GM18508 (cell line): ENCODE measurements around the gene EIF2AK3.
"Not testable (repeated sequence)": the region's sequence is repeated elsewhere in the genome, so short reads cannot be mapped to it uniquely, and the experiment has no call there.

Experiments used
- ATAC-seq: cut with Tn5 transposase; IDR thresholded peaks from one replicate; pipeline ENCODE4 v1.9.1; 2021; ENCODE audit warnings: moderate number of reproducible peaks; ENCODE audit not compliant: insufficient read depth, unreplicated experiment

The EIF2AK3 gene

DNA sequence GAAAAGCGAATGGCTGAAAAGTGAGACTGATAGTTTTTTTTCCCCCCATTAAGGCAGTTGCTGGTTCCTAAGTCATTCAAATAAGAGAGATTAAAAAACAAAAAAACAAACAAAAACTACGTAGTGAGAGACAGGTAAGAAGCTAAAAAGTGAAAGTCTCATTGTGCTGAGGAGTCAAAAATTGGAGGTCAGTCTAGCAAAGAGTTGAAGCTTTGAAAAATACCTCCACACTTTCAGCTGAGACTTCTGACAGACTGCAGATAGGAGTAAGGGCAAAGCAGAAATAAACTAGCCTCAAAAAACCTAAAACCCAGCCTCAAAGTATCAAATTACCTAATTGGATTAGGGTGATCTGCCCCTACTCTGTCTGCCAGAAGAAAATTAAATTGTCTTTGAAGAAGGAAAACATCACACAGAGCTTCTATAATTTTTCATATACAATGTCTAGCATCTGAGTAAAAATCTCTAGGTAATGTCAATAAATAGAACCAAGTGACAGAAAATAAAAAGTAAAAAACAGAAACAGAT lies 10.9 kb upstream of the EIF2AK3 start:
- ATAC-seq: no peak

DNA sequence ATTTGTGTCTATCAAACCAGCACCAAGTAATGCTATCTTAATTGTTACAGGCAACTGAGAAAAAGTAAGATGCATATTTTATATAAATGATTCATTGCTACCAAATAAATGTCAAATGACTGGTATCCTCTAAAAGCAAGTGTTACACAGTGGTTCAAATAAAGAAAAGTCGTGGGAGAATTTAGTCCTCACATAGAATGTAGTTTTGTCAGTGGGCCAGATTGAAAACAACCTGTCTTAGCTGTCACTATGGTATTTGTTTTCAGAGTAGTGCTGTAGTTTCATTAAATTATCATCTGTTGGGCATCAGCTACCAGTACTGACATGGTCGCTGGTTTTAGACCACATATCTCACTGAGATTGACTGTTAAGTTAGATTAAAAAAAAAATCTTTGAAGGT lies 10.2 kb upstream of the EIF2AK3 start:
- no peak for ATAC-seq

DNA sequence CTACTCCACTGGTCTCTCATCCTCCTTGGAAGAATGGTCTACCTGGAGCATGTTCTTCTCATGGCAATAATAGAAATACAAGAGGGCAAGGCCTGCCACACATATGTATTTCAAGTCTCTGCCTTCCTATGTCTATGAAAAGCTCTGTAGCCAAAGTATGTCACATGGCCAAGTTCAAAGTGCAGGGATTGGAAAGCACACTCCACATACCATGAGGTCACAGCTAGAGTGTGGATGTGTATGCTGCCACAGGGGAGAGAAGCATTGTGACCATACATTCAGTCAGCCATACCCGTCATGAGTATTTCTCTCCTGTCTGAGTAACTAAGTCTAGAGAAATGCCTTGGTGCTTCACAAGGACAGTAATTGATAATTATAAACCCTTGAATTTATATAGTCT lies 8.8 kb upstream of the EIF2AK3 start:
- no peak for ATAC-seq

DNA sequence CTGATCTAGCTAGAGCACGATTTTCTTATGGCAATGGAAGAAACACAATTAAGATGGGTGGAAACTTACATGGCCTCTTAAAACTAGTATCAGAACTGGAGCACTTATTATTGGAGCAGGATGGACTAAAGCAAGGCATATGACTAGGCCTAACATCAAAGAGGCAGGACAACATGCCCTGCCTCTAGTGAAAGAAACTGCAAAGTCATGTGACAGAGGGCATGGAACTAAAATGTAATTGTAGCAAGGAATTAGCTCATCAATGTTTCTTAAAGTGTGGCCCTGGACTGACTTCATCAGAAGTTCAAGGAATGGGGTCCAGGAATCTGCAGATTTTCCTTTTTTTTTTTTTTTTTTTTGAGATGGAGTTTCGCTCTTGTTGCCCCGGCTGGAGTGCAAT lies 5.3 kb upstream of the EIF2AK3 start:
- ATAC-seq: no peak

DNA sequence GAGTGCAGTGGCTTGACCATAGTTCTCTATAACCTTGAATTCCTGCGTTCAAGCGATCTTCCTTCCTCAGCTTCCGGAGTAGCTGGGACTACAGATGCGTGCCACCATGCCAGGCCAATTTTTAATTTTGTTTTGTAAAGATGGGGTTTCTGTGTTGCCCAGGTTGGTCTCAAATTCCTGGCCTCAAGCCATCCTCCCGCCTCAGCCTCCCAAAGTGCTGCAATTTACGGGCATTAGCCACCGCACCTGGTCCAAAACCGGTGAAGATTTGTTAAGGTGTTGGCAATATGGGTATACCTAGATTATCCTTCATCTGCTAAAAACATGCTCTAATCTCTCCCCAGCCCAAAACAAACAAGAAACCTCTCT lies 1.3 kb upstream of the EIF2AK3 start:
- ATAC-seq: no peak

DNA sequence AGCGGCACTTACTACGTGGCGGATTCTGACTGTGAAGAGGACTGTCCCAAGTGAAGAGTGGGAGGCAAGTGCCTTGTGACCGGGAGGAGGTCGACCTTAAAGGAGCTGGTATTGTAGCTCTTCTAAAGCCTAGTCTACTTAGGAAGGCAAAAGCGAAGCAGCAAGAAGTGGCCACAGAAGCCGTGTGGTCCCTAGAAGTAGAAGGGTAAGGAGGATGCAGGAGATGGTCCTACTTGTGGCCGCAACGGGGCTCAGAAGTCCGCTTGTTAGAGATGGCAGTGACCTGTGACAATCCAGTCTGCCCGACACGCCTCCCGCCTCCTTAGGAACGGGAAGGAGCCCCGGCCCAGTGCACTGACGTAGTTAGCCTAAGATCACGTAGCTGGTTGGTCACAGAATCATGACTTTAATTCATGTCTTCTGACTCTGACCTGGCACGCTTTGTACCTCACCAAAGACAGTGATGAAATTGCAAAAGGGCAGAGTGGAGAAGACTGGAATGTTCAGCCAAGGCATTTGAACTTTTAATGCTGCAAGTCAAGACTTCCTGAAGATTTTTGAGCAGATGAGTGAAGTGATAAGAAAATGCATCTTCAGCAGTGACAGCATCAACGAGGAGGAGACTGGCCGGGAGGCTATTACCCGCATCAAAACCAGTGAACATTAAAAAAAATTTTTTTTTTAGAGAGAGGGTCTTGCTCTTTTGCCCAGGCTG lies 749 bp upstream of the EIF2AK3 start:
- ATAC-seq: peak; percentile 30

DNA sequence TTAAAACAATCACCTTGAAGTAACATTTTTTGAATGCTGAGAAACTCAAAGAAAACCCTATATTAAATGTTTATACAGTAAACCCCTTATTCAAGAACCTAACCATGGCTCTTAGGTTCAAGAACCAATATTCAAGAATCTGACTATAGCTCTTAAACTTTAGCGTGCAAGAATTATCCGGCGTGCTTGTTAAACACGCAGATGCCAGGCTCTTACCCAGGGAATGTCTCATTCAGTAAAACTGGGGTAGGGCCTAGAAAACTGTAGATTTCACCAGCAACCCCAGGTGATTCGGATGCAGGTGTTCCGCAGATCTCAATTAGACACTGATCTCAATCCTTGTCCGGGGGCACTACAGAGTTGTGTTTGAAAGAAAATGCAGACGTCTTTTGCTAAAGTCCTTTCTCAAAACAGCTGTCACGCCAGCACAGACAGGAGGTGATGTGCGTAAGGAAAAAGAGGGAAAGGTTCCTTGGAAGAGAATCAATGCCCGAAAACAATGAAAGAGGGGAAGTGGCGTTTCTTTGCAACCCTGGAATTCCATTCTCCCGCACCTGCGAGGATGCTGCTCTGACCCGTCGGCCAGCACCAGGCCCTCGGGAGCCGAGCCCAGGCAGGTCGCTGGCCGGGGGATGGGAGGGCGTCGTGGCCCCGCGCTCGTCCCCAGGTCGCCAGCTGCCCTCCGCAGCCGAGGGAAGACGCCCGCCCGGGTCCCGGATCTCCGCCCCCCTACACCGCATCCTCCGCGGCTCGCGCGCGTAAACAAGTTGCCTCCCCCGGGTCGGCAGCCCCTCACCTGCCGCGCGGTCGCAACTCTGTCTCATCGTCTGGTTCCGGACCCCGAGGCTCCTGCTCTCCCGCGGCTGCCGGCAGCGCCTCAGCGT lies 851 bp downstream of the EIF2AK3 start:
- ATAC-seq: no peak

DNA sequence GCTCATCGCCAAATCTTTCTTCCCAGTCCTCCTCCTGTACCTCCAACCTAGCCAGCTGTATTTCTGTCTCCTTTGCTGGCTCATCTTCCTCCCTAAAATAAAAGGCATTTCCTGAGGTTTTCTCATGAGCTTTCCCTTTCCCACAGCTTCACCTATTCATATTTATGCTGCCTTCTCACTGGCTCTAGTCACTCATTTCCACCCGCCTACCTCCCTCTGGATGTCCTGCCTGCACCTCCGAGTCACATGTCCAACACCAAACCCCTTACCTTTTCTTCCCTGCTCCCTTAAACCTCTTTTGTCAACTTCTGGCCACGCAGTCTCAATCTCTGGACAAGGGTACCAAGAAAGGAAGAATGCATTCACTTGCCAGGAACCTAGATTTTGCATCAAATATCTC lies 2.8 kb downstream of the EIF2AK3 start:
- ATAC-seq: no peak

DNA sequence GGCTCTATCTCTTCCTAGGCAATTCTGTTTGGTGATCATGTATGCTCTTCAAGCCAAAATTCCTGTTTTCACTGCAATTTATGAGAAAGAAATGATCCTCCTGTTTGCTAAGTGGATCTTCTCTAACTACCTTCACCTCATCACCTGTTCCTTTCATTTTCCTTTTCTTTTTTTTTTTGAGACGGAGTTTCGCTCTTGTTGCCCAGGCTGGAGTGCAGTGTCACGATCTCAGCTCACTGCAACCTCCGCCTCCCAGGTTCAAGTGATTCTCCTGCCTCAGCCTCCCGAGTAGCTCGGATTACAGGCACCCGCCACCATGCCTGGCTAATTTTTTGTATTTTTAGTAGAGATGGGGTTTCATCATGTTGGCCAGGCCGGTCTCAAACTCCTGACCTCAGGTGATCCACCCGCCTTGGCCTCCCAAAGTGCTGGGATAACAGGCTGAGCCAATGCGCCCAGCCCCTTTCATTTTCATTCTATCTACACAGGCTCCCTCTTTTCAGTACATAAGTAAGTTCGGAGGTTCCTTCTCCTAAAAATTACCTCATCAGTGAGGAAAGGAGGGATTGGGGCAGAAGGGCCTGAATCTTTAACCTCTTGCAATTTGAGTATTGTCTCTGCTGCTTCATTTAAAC lies 3.3 kb downstream of the EIF2AK3 start:
- not testable (repeated sequence) for ATAC-seq

DNA sequence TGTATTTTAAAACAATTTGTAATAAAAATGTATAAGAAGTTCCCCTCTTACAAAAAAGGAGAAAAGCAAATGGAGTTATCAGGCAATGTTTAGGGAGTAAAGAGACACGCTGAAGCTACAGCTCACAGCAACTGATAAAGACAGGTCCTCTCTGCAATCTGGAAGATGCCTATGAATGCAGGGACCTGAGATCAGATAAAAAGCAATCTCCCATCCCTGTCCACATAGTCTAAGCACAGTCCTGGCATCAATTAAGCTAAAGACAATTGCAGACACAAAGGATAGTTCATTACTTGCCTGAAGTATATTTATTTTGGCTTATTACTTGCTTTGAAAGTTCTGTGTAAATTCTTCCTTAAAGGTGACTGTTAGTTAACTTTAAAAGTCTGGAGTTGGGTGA lies 5.0 kb downstream of the EIF2AK3 start:
- ATAC-seq: no peak

DNA sequence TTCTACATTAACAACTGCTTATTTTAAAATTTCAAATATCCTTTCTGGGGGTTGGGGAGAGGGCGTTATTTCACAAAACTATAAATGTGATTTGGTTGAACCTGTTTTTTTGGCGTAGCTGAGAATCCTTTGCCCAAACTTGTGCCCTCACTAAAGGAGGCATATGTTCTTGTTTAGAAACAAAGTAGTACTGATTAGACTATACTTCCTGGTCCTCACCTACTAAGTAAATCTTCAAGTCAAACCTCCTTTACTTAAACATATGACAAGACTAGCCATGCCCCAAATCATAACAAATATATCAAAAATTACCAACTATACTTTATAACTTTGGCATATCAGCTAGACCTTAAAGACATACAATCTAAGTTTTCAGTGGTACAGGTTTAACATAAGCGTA lies 5.8 kb downstream of the EIF2AK3 start:
- no peak for ATAC-seq

DNA sequence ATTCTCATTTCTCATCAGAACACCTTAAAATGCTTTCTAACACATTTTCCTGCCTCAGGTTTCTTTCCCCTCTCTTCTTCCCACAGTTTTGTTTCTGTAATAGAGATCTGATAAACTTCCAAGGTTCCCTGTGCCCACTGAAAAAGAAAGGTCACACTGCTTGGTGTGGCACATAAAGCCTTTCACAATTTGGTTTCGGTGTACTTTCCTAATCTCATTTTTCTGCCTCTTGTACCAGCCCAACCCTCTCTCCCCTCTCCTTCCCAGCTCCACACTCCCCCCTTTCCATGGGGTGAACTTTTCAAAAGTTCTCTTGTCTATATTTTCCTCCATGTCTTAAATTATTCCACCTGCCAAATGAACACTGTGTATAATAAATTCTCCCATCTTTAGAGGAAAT lies 7.2 kb downstream of the EIF2AK3 start:
- ATAC-seq: no peak

DNA sequence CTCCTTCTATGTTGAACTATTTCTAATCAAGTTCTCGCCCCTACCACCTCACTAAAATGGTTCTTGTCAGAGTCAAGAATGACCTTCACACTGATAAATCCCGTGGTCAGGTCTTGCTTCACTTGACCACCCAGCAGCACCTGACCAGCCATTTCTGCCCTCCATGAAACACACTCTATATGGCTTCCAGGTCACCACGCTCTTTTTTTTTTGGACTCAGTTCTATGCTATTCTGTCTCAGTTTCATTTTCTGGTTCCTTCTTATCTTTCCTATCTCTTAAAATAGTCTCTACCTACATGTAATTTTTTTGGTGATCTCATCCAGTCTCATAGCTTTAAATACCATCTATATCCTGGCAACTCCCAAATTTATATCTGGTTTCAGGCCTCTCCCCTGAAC lies 11.4 kb downstream of the EIF2AK3 start:
- ATAC-seq: peak; percentile 40

DNA sequence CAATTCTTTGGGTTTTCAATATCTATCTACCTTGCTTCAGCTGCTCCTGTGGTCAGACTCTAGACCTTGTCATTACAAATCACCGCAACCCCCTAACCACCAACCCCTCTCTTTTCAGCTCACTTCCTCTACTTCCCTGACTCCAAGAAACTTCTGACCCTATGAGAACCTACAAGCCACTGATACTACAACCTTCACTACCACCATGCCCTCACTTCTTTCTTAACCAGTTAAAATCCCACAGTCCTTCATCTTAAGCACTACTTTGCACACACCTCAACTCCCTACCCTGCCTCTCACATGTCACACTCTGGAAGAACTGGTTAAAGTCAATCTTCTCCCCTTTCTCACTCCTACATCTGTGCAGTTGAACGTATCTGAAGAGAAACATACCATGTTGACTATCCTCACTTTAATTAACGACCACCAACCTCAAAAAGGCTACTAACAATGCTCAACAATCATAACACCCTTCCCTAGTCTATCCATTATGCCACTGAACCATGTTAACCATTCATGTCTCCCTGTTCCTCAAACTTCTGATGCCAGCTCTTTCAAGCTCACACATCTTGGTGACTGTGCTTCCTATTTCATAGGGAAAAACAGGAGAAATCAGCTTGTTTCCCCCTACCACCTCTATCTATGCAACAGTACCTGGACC lies 12.6 kb downstream of the EIF2AK3 start:
- ATAC-seq: peak; percentile 71

DNA sequence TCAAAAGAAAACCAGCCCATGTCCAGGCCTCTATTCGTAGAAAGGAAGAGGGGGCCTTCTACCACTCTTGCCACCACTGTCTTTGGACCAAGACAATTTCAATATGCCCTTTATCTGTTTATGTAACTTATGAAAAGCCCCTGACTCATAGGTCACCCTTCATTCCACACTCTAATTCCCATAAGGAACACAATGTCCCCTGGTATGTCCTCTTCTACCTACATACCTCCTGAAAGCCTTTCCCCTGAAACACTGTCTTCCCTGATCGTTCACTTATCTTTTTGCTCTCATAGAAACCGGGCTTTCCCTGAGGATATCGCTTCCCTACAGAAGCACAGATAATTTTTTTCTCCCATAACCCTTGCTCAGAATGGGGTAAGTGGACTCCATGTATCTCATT lies 13.3 kb downstream of the EIF2AK3 start:
- ATAC-seq: no peak

DNA sequence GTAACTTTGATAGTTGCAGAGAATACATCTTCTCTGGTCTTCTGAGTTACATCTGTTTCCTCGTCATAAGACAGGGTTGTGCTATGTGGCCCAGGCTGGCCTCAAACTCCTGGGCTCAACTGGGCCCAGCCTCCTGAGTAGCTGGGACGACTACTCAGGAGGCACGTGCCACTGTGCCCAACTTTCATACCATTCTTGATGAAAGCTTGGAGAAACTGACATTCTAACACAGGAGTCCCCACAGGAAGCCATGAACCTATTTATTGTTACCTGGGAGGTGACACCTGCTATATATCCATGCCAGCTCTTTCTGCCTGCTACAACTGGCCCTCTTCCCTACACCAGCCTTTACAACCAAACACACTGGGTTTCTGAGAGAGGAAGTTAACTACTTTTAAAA lies 19.1 kb downstream of the EIF2AK3 start:
- no peak for ATAC-seq

DNA sequence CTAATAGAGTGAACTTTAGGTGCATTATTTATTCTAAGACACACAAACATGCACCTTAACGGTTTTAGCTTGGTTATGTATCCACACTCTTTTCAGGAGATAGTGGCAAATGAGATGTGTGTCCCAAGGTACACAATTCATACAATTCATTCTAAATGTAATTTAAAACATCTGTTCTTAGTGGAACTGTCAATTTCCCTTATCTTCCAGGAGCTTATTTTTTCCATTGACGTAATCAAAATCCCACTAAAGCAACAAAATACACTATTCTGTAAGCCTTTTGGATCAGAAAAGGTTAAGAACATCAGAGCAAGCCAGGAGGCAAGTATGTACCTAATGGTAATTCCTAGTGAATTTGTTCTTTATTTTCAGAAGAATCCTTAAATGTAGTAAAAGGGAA lies 19.8 kb downstream of the EIF2AK3 start:
- no peak for ATAC-seq

DNA sequence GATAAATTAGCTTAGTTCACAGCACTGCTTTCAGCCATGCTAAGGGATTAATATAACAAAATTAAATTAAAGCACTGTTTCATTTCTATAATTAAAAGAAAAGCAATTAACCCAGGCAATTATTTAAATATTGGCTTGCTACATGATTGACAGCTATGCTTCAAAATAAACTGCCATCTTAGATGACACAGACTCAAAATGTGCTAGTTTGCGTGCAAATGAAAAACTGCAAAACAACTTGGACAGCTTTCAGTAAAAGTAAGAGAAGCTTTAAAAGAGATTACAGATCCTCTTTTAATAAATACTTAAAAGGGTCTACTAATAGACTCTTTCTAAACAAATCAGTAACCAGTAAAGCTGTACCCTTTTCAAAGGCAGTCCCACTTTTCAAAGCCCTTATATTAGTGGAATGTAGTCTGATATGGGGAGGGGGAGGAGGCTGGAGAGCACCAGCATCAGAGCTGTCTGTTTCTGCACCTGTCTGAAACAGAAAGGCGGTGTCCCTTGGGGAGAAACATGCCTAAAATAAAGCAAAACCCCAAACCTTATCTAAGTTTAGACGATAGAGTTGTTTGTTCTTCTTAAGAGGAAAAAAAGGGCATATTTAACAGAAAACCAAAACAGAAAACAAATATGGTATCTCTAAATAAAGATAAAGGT lies 20.8 kb downstream of the EIF2AK3 start:
- ATAC-seq: peak; percentile 66

DNA sequence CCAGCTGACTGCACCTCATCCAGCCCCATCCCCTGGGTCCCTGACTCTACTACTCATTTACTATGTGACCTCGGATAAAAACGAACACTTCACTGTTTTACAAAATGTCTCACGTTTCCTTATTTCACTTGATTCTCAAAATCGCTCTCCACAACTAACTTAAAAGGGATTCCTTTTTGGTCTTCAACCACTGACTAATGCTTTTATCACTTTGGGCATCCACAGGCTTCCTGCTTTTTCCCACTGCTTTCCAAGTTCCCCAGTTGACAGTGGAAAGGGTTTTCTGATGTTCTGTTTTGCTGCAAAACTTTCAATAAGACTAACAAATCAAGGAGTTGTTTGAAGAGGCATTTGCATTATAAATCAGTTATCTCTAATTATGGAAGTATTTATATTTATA lies 24.1 kb downstream of the EIF2AK3 start:
- ATAC-seq: no peak

DNA sequence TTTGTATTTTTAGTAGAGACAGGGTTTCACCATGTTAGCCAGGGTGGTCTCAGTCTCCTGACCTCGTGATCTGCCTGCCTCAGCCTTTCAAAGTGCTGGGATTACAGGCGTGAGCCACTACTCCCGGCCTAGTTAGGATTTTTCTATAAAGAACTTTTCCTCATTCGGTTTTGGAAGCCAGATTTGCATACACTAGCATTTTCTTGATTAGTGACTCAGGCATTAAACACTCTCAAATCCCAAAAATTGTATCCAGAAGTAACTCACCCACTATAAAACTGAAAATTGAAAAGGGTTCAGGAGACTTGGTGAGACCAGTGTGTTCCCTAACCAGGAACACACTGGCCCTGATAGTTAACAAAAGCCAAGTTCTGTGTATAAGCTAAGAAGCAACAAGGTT lies 25.2 kb downstream of the EIF2AK3 start:
- no peak for ATAC-seq
